SW 1271 (cell line): Measurements from ENCODE around the gene KIAA1217.

Experiments
- DNase-seq, 2 experiments: peaks; one replicate each; lab custom pipeline; 2025; lab: John Stamatoyannopoulos, UW

The KIAA1217 gene

GRCh38 chr10:24208661-24209431, at the start of gene KIAA1217:
KIAA1217 (plus strand) TSS chr10:24209138; CDS start chr10:24209194, 56 bp downstream.
- no peak for DNase-seq

DNA sequence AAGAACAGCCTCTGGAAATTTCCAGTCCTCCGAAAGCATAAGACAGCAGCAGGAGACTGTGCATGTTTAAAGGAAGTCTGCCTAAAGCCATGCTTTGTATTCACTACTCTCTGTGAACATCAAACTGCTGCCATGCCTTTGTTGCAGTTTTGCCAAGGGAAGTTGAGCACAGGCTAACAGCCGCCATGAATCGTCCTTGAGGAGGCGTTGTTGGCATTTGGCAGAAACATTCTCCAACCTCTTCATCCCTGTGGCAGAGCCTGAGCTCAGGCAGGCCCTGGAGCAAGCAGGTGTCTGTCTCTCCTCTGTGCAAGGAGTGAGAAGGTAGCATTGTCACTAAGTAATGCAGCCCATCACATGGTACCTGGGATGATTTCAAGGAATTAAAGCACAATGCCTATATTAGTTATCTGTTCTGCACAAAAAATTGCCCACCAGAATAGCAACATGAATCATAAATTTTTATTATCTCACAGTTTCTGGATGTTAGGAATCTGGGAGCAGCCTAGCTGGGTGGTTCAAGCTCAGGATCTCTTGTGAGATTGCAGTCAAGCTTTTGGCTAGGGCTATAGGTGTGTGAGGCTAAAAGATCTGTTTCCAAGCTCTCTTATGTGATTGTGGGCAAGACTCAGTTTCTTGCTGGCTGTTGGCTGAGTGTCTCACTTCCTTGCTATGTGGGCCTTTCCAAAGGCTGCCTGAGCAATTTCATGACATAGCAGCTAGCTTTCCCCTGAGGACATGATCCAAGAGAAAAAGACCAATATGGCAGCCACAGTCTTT, 46.5 kb upstream of the KIAA1217 start:
- no peak for DNase-seq

GRCh38 chr10:24163485-24163884, 45.5 kb upstream of the KIAA1217 start:
- DNase-seq = no peak

GRCh38 chr10:24168258-24169170, 40.4 kb upstream of the KIAA1217 start:
- no peak for DNase-seq

GRCh38 chr10:24170199-24170598, 38.7 kb upstream of the KIAA1217 start:
- no peak for DNase-seq

DNA sequence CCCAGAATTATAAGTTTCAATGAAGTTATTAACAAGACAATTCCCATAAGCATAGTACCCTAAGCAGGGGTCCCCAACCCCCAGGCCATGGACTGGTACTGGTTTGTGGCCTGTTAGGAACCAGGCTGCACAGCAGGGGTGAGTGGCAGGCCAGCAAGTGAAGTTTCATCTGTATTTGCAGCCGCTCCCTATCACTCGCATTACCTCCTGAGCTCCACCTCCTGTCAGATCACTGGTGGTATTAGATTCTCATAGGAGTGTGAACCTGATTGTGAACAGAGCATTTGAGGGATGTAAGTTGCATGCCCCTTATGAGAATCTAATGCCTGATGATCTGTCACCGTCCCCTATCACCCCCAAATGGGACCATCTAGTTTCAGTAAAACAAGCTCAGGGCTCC, 36.0 kb upstream of the KIAA1217 start:
- no peak for DNase-seq

DNA sequence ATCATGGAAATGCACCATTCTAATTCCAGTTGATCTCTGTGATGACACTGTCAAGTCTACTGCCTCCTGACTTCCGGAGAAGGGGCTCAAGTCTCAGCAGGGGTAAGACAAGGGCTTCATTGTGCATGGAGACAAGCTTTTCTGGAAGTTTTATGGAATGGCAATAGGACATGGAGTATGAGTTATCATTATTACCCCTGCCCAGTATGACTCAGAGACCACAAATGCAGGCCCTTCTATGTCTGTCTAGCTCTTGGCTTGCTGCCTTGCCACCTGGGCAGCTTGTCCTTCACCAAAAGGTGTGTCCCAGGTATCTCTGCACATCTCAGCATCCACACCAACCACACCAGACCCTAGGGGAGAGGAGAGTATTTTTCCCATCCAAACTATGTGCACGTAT, 34.9 kb upstream of the KIAA1217 start:
- no peak for DNase-seq

DNA sequence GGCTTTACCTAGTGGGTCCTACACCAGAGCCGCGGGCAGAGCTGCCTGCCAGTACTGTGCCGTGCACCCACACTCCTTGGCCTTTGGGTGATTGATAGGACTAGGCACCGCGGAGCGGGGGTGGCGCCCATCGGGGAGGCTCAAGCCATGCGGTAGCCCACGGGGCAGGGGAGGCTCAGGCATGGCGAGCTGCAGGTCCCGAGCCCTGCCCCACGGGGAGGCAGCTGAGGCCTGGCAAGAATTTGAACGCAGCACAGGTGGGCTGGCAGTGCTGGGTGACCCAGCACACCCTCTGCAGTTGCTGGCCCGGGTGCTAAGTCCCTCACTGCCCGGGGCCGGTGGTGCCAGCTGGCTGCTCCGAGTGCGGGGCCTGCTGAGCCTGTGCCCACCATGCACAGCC, 32.3 kb upstream of the KIAA1217 start:
- no peak for DNase-seq

DNA sequence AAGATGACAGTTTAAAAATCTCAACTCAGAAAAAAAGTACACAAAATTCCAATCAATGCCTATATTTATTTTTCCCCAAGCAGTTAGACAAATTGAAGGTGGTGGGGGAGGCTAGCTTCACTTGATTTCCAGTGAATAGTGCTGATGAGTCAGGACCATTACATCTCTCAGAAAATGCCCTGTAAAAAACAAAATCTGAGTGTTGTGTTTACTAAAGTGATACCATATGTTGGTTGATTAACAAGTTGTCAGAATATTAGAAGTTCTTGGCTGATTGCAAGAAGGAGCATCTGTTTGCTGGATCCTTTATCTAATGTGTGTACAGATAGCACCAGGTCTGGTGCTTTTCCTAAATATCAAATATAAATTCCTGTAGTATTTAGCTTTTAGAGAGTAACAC, 31.3 kb upstream of the KIAA1217 start:
- DNase-seq = no peak

DNA sequence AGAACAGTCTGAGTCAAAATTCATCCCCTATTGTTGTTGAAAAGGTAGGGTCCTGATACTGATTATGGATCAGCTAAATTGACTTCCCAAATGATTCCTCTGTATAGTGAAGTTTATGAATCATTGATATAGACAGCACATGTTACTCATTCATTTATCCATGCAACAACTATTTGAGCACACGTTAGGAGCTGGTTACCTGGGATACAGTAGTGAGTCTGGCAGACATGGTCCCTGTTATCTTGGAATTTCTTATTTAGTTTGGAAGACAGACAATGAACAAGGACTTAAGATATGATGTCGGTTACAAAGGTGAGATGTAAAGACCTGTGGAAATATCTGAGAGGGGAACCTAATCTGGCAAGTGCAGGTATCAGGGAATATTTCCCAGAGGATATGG, 28.0 kb upstream of the KIAA1217 start:
- DNase-seq = no peak

DNA sequence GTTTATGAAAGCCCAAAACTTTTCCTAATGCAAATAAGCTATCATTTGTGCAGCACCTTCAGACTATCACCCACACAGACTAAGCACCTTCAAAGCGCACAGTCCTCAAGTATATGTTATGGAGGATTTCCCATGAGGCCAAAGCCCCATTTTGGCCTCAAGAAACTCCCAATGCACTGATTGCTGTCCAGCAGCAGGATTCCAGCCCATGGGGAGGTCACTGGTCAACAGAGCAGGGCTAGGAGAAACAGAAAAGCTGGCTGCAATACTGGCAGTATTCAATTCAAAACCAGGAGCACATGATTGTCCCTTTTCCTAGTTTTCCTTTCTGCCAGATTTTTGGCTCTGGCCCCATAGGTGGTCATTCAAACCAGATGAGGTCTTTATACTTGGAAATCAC, 24.5 kb upstream of the KIAA1217 start:
- no peak for DNase-seq

DNA sequence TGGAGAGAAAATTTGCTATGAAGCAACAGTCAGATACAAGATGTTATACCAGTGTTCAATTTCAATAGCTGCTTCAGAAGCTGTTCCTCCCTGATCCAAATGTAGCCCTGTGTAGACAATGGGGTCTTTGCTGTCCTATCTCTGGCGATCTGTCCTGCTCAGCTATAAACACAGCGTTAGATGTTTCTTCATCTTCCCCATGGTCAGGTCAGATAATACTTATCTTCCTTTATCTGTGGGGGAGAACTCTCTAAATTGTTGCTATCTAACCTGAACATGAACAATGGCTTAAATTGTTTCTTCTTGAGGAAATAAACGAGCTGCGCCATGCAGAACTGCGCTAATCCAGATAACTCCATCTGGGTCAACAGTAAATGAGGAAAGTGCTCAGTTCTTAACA, 15.6 kb upstream of the KIAA1217 start:
- no peak for DNase-seq

DNA sequence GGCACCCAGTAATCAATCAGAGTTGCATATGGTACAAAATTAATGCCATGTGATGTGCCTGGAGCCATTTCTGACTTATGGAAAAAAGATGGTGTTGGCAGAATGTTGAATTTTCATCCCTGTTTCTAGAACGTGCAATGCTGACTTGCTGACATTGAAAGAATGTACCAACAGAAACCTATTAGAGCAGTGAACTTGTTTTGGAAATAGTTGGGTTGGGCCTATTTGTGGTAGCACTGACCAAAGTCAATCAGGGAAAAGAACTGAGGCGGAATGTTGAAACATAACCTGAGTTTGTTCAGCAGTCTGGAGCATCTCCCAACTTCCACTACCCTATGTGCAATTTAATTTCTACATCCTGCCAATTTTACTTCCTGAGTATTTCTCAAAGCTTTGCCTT, 11.7 kb upstream of the KIAA1217 start:
- no peak for DNase-seq

GRCh38 chr10:24201503-24202180, 7.3 kb upstream of the KIAA1217 start:
- DNase-seq = no peak

- DNase-seq = no peak
These were observed 6.8 kb upstream of the KIAA1217 start for GRCh38 chr10:24202181-24202570.

GRCh38 chr10:24205821-24206220, 3.1 kb upstream of the KIAA1217 start:
- DNase-seq = no peak

GRCh38 chr10:24206334-24206733, 2.6 kb upstream of the KIAA1217 start:
- no peak for DNase-seq

DNA sequence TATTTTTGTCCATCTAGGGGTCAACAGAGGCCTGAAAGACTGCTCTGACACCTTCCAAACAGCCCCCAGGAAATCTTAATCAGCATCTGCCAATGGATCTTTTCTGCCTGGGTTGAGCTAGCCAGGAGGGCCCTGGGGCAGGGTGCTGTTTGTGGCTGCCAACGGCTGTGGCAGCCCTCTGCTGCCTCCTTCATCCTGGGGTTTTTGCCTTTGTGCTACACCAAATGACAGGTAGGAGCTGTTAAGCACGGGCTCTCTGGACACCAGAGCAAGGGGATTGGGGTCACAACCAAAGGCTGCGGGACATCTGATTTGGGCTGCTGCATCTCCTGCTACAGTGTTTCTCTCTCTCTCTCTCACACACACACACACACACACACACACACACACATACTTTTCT, 2.0 kb upstream of the KIAA1217 start:
- DNase-seq = no peak

GRCh38 chr10:24207341-24207740, 1.6 kb upstream of the KIAA1217 start:
- no peak for DNase-seq

DNA sequence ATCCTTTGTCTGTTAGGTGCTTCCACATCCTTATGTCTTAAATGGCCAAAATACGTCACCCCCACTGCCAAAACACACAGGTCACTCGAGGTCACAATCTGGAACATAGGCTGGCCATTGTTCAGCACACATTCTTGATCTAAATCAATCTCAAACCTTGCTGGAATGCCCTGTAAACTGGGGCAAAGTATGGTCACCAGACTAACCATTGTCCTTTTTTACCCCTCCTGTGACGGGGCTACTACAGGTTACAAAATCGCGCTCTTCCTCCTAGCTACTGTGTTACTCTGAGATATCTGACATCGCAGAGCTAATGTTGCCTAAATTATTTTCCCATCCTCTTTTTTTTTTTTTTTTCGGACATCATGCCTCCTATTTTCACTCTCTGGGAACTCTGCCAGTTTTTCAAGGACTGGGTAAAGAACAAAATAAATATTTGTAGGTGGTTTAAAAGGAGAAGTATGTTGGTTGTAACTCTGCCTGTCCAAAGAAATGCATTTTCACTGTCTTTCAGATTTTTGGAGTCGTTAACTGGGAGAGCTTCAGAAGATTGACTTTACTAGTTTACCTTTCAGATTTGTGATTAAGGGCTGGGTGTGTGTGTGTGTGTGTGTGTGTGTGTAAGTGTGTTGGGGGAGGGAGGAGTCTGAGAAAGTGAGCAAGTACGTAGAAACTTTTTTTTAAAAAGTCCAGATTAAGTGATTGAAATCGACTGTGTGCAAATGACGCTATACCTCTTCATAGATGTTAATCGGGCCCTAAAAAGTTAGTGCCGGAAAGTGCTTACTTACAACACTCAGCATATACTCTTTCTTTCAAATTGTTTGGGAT, 942 bp upstream of the KIAA1217 start:
- DNase-seq = no peak

- DNase-seq = no peak
These were observed 464 bp downstream of the KIAA1217 start for GRCh38 chr10:24209432-24209771.
